Endothelial cell of umbilical vein (primary cell): Measurements from ENCODE around the gene SIPA1L3.

Experiments used
- EZH2 ChIP-seq: IDR thresholded peaks from 2 replicates; pipeline ENCODE4 v1.6.1; 2012; ENCODE audit warnings: borderline replicate concordance, low read depth, mild to moderate bottlenecking, moderate library complexity, low read length, inconsistent platforms; ENCODE audit not compliant: severe bottlenecking
- TF ChIP-seq, protein P1 (sequence below): IDR thresholded peaks from 2 replicates; pipeline ENCODE4 v1.6.1; 2011; ENCODE audit not compliant: insufficient read depth, insufficient read length

DNA sequence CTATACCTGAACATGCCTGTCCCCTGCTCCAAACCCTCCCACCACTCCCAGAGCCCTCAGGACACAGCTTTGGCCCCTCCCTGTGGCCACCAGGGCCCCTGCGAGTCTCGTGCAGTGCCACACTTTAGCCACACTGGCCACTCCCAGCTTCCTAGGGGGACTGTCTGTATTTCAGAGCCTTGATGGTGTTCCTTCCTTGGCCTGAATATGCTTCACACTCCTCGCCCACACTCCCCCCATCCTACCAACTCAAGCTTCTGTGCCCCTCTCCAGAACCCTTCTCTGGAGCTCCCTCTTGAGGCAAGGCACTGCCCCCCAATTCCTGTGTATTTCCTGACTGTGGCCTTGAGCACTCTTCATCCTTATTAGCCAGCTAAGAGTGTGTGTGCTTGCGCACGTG lies 236.8 kb downstream of the SIPA1L3 start:
- TF ChIP-seq EZH2, result no peak
- TF ChIP-seq, protein P1, sequence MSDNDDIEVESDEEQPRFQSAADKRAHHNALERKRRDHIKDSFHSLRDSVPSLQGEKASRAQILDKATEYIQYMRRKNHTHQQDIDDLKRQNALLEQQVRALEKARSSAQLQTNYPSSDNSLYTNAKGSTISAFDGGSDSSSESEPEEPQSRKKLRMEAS, result no peak
